Muscle of back (tissue), 11 donors: ENCODE results near the gene PTER. TPM values are rescaled to one million over a fixed set of nuclear protein-coding genes. Genes with fewer than 3 reads are reported as not detected.

ENCODE experiments used
- DNase-seq, 3 donors: peaks; one replicate each; pipeline versions ENCODE4 v3.0.0 to v3.0.0-alpha.2; 2013
- polyA plus RNA-seq, 10 donors: library from polyadenylated mRNA; unstranded; fragments of 120-200 nt; gene quantifications; one replicate each; pipeline ENCODE4 v1.2.1, GENCODE V29; 2013; ENCODE audit not compliant: insufficient read length in 10 of 10

PTER gene
- polyA plus RNA-seq, 10 donors = 4.9 to 9.8 (median 7.1) TPM

DNA sequence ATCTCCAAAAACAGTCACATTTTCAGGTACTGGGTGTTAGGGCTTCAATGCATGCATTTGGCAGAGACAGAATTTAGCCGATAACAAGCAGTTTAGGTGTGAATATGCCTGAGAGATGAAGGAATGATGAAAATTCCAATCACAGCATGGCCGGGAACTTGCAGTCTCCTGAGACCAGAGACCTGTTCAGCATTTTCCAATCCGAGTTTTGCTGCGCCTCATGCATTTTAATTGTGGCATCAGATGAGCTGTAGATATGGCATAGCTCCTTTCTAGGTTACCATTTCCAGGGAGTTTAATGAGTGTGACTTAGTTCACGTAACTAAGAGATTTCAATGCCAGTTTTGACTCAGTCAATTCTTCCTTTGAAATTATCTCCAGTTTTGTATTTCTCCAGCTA, 99.3 kb downstream of the PTER start:
- no peak for DNase-seq

DNA sequence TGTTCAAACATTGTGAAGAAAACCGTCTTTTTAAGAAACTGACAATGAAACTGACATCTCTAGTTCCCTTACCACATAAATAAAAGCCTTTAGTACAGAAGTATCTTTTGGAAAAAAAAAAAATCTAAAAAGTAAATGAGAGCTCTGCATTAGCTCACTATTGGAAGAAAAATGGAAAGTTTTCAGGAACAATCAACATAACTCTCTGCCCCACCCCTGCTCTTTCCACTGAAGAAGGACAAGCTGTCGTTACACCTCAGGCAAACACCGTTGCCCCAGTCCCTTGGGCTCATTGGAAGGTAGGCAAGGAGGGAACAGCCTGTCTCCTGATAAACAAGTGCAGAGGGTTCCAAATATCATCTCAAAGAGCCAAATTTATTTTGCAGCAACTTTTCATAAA, 107.3 kb downstream of the PTER start:
- DNase-seq = no peak

GRCh38 chr10:16544591-16544990, 107.8 kb downstream of the PTER start:
- no peak for DNase-seq

- DNase-seq = peak in 1 of 3 donors; percentile 15
These were observed 108.4 kb downstream of the PTER start for GRCh38 chr10:16545116-16545736.

DNA sequence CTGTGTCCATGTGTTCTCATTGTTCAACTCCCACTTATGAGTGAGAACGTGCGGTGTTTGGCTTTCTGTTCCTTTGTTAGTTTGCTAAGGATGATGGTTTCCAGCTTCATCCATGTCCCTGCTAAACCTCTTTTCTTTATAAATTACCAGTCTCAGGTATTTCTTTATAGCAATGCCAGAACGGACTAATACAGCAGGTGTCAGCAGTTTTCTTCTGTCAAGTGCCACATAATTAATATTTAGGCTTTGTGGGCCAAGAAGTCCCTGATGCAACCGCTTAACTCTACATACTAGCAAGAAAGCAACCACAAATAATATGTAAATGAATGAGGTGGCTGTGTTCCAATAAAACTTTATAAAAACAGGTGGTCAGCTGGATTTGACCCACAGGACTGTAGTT, 111.2 kb downstream of the PTER start:
- no peak for DNase-seq

DNA sequence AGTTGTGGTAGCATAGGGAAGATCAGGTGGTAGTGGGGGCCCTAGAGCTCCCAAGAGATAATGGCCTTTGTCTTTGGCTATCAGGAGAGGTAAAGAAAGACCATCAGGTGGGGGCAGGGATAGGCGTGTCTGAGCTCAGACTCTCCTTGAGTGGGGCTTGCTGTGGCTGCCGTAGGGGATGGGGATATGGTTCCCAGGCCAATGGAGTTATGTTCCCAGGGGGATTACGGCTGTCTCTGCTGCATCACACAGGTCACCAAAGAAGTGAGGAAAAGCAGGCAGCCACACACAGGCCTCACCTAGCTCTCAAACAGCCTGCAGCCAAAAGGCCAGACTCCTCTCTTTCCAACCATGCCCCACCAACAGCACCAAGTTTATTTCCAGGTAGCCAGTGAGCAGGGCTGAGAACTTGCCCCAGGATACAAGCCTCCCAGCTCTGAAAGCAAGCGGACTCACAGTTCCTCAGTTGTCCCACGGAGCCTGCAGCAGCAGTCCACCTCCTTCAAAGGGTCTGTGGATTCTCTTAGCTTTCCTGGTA, 122.5 kb downstream of the PTER start:
- DNase-seq = no peak

- DNase-seq = no peak
These were observed 126.1 kb downstream of the PTER start for GRCh38 chr10:16562891-16563290.

Other genes starting within 250 kb of the PTER start
- 1 to 10 TPM in 2 of 10 donors, under 1 TPM in 8; 0.12 to 1.2 (median 0.56) TPM for gene C1QL3, start 84.9 kb downstream of the PTER start, polyA plus RNA-seq